Erythroblast (primary cell): Measurements from ENCODE around the gene COL13A1.

Experiments
- GATA1 ChIP-seq: IDR thresholded peaks from 2 replicates; pipeline ENCODE4 v1.6.1; 2011; ENCODE audit warnings: low read depth, mild to moderate bottlenecking, control low read depth, low read length, moderate library complexity
- POLR2A ChIP-seq: IDR thresholded peaks from 2 replicates; pipeline ENCODE4 v1.6.1; 2011; ENCODE audit warnings: mild to moderate bottlenecking, low read length

DNA sequence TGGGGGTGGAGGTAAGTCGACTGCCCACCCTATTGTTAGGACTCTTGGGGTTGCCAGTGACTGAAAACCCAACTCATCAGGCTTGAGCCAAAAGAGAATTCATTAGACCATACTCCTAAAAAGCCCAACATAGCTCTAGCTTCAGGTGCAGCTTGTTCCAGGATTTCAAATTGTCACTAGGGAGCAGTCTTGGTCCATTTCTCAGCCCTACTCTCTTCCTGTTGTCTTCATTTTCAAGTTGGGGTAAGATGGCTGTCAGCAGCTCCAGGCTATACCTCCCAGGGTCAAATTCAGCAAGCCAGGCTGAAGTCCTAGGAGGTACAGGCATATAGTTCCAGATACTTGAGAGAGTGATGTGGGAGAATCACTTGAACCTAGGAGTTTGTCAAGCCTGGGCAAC lies 14.9 kb upstream of the COL13A1 start:
- TF ChIP-seq POLR2A (no peak), GATA1 (no peak)
